ENCODE data around the gene GGTA1. TPM values are rescaled to one million over a fixed set of nuclear protein-coding genes. Genes with fewer than 3 reads are reported as not detected.
A peak's percentile ranks its signal among the peaks of the same experiment; 100 is the strongest.

Gene GGTA1
- 0.22 TPM in 1 of 3 replicates, not detected in the others for total RNA-seq

DNA sequence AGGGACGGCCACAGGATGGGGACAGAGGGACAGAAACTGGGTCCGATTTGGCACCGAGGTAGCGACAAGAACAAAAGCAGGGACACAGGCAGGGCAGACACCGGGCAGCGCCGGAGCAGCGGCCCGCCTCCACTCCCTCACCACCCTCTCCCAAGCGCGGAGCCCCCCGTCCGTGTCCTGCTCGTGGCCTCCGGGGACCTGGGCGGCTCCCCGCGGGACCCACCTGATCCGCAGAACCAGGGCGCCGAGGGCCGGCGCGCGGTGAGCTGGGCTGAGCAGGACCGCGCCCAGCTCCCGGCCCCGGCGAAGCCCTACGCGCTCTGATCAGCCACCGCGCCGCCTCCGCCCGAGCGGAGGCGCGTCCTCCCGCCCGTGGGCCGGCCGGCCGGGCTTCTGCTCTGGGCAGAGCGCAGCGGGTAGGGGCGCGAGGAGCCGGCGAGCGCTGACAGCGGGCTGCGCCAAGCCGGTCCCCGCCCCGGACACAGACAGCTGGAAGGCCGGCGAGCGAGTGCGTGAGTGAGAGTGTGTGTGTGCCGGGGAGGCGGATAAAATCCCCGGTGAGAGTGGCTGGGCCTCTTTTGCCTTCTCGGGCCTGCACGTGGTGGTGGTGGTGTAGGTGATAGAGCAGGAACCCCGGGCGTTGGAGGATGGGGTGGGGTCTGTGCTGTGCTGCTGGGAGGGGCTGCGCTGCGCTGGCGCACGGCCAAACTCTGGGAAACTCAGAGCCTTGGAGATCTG is at the start of gene GGTA1:
TSS of gene GGTA1 (minus strand) at position 418 of the 738 bp plus-strand sequence. CDS start 31,922 bp downstream, outside the sequence.
- Mint-ChIP-seq H3K9me3 (peaks cover 9% of the 10 kb centered on the region), H3K4me1 (peaks cover 28% of the 10 kb centered on the region), H3K27ac (no peak within 1 kb of the TSS), H3K36me3 (no peaks in the 10 kb centered on the region), H3K27me3 (ENCODE audit: low read depth) (peaks cover 76% of the 10 kb centered on the region), H3K4me3 (peak within 1 kb of the TSS; percentile 80)
- TF ChIP-seq, protein P1, sequence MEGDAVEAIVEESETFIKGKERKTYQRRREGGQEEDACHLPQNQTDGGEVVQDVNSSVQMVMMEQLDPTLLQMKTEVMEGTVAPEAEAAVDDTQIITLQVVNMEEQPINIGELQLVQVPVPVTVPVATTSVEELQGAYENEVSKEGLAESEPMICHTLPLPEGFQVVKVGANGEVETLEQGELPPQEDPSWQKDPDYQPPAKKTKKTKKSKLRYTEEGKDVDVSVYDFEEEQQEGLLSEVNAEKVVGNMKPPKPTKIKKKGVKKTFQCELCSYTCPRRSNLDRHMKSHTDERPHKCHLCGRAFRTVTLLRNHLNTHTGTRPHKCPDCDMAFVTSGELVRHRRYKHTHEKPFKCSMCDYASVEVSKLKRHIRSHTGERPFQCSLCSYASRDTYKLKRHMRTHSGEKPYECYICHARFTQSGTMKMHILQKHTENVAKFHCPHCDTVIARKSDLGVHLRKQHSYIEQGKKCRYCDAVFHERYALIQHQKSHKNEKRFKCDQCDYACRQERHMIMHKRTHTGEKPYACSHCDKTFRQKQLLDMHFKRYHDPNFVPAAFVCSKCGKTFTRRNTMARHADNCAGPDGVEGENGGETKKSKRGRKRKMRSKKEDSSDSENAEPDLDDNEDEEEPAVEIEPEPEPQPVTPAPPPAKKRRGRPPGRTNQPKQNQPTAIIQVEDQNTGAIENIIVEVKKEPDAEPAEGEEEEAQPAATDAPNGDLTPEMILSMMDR (IDR thresholded peaks at IDR 0.05; ENCODE audit: unreplicated experiment) = no peak
- DNase-seq (ENCODE audit: low spot score in 2 of 2, unreplicated experiment in 2 of 2) = peak; percentile 46 to 71

DNA sequence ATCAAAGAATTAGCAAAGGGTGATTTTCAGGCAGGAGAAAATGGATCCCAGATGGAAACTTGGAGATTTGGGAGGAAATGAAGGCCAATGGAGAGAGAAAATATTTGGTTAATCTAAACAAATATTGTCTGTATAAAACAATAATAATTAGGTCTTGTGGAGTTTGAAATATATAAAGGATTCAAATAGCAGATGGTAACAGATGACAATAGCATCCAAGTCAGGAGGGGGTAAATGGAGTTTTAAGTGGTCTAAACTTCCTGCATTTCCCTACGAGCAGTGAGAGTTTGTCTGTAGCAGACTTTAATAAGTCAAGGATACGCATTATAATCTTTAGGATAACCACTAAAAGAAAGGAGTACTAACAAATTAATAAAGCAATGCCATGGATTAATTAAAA is 49.0 kb upstream of the GGTA1 start:
- H3K4me3 Mint-ChIP-seq = no peak overlapping the region
- H3K36me3 Mint-ChIP-seq = no peaks in the 10 kb centered on the region
- H3K9me3 Mint-ChIP-seq = no peaks in the 10 kb centered on the region
- no peak for DNase-seq (ENCODE audit: low spot score in 2 of 2, unreplicated experiment in 2 of 2)
- peaks cover 7% of the 10 kb centered on the region for H3K4me1 Mint-ChIP-seq
- peaks cover 2% of the 10 kb centered on the region for H3K27me3 Mint-ChIP-seq (ENCODE audit: low read depth)
- TF ChIP-seq, protein P1 (IDR thresholded peaks at IDR 0.05; ENCODE audit: unreplicated experiment) = no peak
- no peak overlapping the region for H3K27ac Mint-ChIP-seq

DNA sequence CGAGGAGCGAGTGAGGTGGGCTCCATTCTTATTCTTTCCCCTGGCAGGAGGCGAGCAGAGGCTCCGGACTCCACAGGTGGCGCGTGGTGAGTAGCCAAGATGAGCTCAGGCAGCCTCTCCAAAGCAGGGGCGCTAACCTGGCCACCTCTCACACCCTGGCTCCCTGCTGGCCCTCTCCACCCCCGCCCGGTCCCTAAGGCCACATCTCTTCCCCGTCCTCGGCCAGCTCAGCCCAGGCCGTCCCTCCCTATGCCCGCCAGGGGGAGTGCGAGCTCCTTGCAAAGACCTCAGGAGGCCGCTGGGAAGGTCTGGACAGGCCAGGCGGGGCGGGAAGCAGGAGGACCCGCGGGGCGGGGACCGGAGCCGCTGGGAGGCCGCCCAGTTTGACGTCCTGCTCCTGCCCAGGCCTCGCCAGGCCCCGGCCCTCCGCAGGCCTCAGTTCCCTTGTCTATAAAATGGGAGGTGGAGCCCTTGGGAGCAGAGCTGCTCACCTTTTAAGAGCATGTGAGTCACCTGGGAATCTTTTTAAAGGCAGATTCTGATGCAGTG is 46.3 kb upstream of the GGTA1 start:
- Mint-ChIP-seq H3K27ac (no peak overlapping the region), H3K27me3 (ENCODE audit: low read depth) (peaks cover 3% of the 10 kb centered on the region), H3K4me3 (peak overlapping the region; percentile 41), H3K4me1 (peaks cover 2% of the 10 kb centered on the region), H3K36me3 (no peaks in the 10 kb centered on the region), H3K9me3 (peaks cover 4% of the 10 kb centered on the region)
- TF ChIP-seq, protein P1 (IDR thresholded peaks at IDR 0.05; ENCODE audit: unreplicated experiment) = peak; percentile 88
- DNase-seq (ENCODE audit: low spot score in 2 of 2, unreplicated experiment in 2 of 2) = peak; percentile 86 to 94

DNA sequence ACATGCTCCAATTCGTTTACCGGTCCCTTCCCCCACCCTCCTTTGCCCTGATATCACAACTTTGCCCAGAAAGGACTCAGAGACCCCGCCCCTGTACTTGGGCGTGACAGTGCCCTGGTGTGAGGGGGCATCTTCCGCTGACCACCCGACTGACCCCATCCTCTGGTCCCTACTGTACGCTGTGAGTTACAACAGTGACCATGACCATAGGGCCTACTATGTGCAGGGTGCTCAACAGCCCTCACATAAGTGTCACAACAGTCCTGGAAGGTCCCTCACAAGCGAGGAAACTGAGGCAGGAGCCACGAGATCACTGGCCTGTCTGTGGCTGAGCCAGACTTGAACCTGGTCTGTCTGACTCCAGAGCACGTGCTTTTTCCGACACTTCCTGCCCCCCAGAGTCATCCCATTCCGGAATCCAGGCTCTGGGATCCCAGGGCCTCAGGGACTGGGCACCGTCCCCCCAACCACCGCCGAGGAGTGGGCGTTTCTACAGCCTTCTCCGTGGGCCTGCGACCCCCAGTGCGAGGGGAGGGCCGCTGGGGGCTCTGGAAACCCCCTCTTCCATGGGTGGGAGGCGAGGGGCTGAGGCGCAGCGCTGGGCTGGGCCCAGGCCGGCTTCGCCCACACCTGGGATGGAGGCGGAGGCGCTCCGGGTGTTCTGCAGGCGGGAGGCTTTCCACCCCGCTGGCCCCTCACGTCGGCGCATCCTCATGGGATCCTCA is 45.7 kb upstream of the GGTA1 start:
- Mint-ChIP-seq H3K27me3 (ENCODE audit: low read depth) (peaks cover 3% of the 10 kb centered on the region), H3K4me1 (no peaks in the 10 kb centered on the region), H3K4me3 (no peak overlapping the region), H3K9me3 (peaks cover 4% of the 10 kb centered on the region), H3K36me3 (no peaks in the 10 kb centered on the region), H3K27ac (no peak overlapping the region)
- no peak for DNase-seq (ENCODE audit: low spot score in 2 of 2, unreplicated experiment in 2 of 2)
- TF ChIP-seq, protein P1 (IDR thresholded peaks at IDR 0.05; ENCODE audit: unreplicated experiment) = no peak

DNA sequence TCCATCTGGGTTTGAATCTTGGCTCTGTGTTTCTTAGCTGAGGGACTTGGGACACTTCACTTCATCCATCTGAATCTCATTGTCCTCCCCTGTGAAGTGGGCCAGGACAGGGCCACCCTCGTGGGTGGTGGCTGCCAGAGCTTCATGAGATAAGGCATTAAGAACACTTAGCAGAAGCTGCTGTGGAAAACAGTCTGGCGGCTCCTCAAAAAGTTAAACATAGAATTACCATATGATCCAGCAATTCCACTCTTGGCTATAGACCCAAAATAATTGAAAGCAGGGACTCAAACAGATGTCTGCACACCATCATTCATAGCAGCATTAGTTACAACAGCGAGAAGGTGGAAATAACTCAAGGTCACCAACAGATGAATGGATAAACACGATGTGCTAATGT is 42.4 kb upstream of the GGTA1 start:
- no peak overlapping the region for H3K27ac Mint-ChIP-seq
- TF ChIP-seq, protein P1 (IDR thresholded peaks at IDR 0.05; ENCODE audit: unreplicated experiment) = no peak
- H3K27me3 Mint-ChIP-seq (ENCODE audit: low read depth) = peaks cover 3% of the 10 kb centered on the region
- no peaks in the 10 kb centered on the region for H3K4me1 Mint-ChIP-seq
- H3K36me3 Mint-ChIP-seq = no peaks in the 10 kb centered on the region
- peaks cover 4% of the 10 kb centered on the region for H3K9me3 Mint-ChIP-seq
- no peak overlapping the region for H3K4me3 Mint-ChIP-seq
- no peak for DNase-seq (ENCODE audit: low spot score in 2 of 2, unreplicated experiment in 2 of 2)
